K562 (cell line): ENCODE measurements around the gene VIPR2. TPM values are rescaled to one million over a fixed set of nuclear protein-coding genes. Genes with fewer than 3 reads are reported as not detected.

Experiments
- ATAC-seq: fragments of 200-7000 bp; cut with Tn5 transposase; 3 replicates; pipeline ENCODE4 v1.9.1; 2020; ENCODE audit warnings: moderate library complexity
- BruUV-seq: library from RNA; stranded (reverse); fragments of 400-500 nt; replicated peaks from 2 replicates; lab custom pipeline; 2021; lab: Mats Ljungman, UMichigan
- CTCF ChIA-PET: fragments of 300-600 bp; formaldehyde crosslinking; extraction: SDS; loops from one replicate; lab custom pipeline; 2021; ENCODE audit warnings: low intra/inter-chr PET ratio; lab: Yijun Ruan, JAX
- POLR2A ChIA-PET: fragments of 300-600, 350-650 bp; sonication (Branson Sonifier 250); formaldehyde crosslinking; extraction: SDS; loops from one replicate; lab custom pipeline; 2021; ENCODE audit warnings: antibody characterized with exemption, inconsistent platforms; lab: Yijun Ruan, JAX
- DNase-seq, 4 experiments: peaks; one replicate each; pipeline versions ENCODE4 v3.0.0 to v3.0.0-alpha.2; 2011 to 2018; ENCODE audit warnings: low spot score in 3 of 4, mixed read lengths in 3 of 4; ENCODE audit errors: extremely low read depth in 1 of 4
- FAIRE-seq: peaks from 2 replicates; lab custom pipeline; 2011; peaks lifted over from hg19 to GRCh38; lab: Jason Lieb, UNC
- H2AFZ ChIP-seq: 2 replicates; pipeline ENCODE4 v1.6.0; 2011; ENCODE audit warnings: low read depth, low read length, control low read depth, inconsistent platforms
- H3K27ac ChIP-seq: fragments of 200-600 bp; 3 replicates; pipeline ENCODE4 v1.8.0; 2011; ENCODE audit warnings: low read depth, mild to moderate bottlenecking, control low read depth, inconsistent platforms, low read length, moderate library complexity, mixed read lengths; ENCODE audit errors: extremely low read depth
- H3K27me3 ChIP-seq, 2 experiments: fragments of 300-600 bp in 1 of 2; 2 replicates in 1 of 2; 3 replicates in 1 of 2; pipeline versions ENCODE4 v1.6.0 to v1.8.0; 2011; ENCODE audit warnings: inconsistent platforms in 2 of 2, low read length in 2 of 2, mild to moderate bottlenecking in 1 of 2, mixed read lengths in 1 of 2, moderate library complexity in 1 of 2; ENCODE audit not compliant: control insufficient read depth in 2 of 2, insufficient read depth in 2 of 2
- H3K36me3 ChIP-seq: fragments of 300-600 bp; 3 replicates; pipeline ENCODE4 v1.8.0; 2011; ENCODE audit warnings: mild to moderate bottlenecking, low read length, inconsistent platforms; ENCODE audit not compliant: control insufficient read depth, insufficient read depth
- H3K4me1 ChIP-seq, 2 experiments: fragments of 200-600 bp in 1 of 2; replicated peaks in 1 of 2; 2 replicates in 1 of 2; 3 replicates in 1 of 2; pipeline versions ENCODE4 v1.5.1 to v1.8.0; 2011; ENCODE audit warnings: inconsistent platforms in 2 of 2, low read length in 2 of 2, mild to moderate bottlenecking in 1 of 2, mixed read lengths in 1 of 2, moderate library complexity in 1 of 2; ENCODE audit not compliant: control insufficient read depth in 2 of 2, insufficient read depth in 2 of 2
- H3K4me2 ChIP-seq: 2 replicates; pipeline ENCODE4 v1.6.1; 2011; ENCODE audit warnings: low read length, control low read depth, inconsistent platforms, mixed read lengths; ENCODE audit not compliant: insufficient read depth
- H3K4me3 ChIP-seq: fragments of 200-600 bp; sonication (generic), shearing (Covaris generic); 2 replicates; pipeline ENCODE4 v1.5.1; 2016; ENCODE audit warnings: control low read depth, inconsistent platforms
- H3K79me2 ChIP-seq: fragments of 200-600 bp; 3 replicates; pipeline ENCODE4 v1.8.0; 2011; ENCODE audit warnings: low read length, inconsistent platforms; ENCODE audit not compliant: control insufficient read depth, insufficient read depth
- H3K9ac ChIP-seq, 2 experiments: 2 replicates each; pipeline versions ENCODE4 v1.6.0 to v1.6.1; 2011; ENCODE audit warnings: low read depth in 2 of 2, low read length in 2 of 2, control low read depth in 1 of 2, inconsistent platforms in 1 of 2, mild to moderate bottlenecking in 1 of 2, mixed read lengths in 1 of 2; ENCODE audit not compliant: insufficient read depth in 1 of 2
- H3K9me1 ChIP-seq: one replicate; pipeline ENCODE4 v1.6.0; 2011; ENCODE audit warnings: inconsistent platforms, mild to moderate bottlenecking, low read length, moderate library complexity; ENCODE audit not compliant: control insufficient read depth, insufficient read depth
- H3K9me3 ChIP-seq: replicated peaks from 2 replicates; pipeline ENCODE4 v1.5.1; 2011; ENCODE audit warnings: low read depth, low read length, inconsistent platforms; ENCODE audit not compliant: control insufficient read depth, insufficient read depth
- H4K20me1 ChIP-seq: replicated peaks from 2 replicates; pipeline ENCODE4 v1.6.1; 2011; ENCODE audit warnings: low read length, inconsistent platforms, mixed read lengths; ENCODE audit not compliant: control insufficient read depth, insufficient read depth
- ETS1 ChIP-seq: conservative IDR thresholded peaks from 2 replicates; pipeline ENCODE4 v1.6.1; 2011; ENCODE audit warnings: low read depth, mild to moderate bottlenecking, low read length; ENCODE audit not compliant: control insufficient read depth
- FOXO4 ChIP-seq: fragments of 450-650 bp; formaldehyde crosslinking; IDR thresholded peaks from 2 replicates; pipeline ENCODE4 v1.4.0; 2020; ENCODE audit warnings: mild to moderate bottlenecking, moderate library complexity
- whole genome bisulfite sequencing: fragments of 100-300 bp; shearing (Covaris generic); methylation state at CpG from one replicate; pipeline ENCODE4 v1.1.6; 2016; ENCODE audit warnings: low coverage, mixed read lengths; ENCODE audit not compliant: insufficient coverage; ENCODE audit errors: missing lambda C conversion rate; 5-methylcytosine and 5-hydroxymethylcytosine counted together
- in situ Hi-C: fragments of 300-500 bp; cut with MboI; formaldehyde crosslinking; loops from 4 replicates; pipeline ENCODE4 v1.15.0; 2018; ENCODE audit warnings: inconsistent platforms, mixed read lengths
- intact Hi-C: fragments of 100-400 bp; cut with micrococcal nuclease; formaldehyde crosslinking; loops from 2 replicates; pipeline ENCODE4 v1.14.2; 2022
- polyA plus RNA-seq, 8 experiments: library from polyadenylated mRNA; depleted of rRNA in 4 of 8; stranded (reverse) in 5 of 8; unstranded in 3 of 8; fragments of >200 nt; fragmentation: Nextera tagmentation in 2 of 8; fragmentation: Illumina TruSeq in 1 of 8; extraction: Ambion mirVana in 2 of 8; extraction: Trizol in 1 of 8; gene quantifications; 2 replicates each; pipeline versions ENCODE4 v1.2.1 to v1.2.3, GENCODE V29; 2011 to 2014; ENCODE audit warnings: inconsistent platforms in 1 of 8, missing spikeins in 1 of 8
- total RNA-seq, 7 experiments: library from RNA; depleted of rRNA in 6 of 7; stranded (reverse); fragments of >200 nt in 6 of 7; fragmentation: Illumina TruSeq in 2 of 7; extraction: Trizol in 2 of 7; gene quantifications; 2 replicates each; pipeline versions ENCODE4 v1.2.1 to v1.2.3, GENCODE V29; 2011 to 2021; ENCODE audit warnings: low replicate concordance in 1 of 7

The VIPR2 gene
- total and polyA plus RNA-seq, 9 of the 15 experiments (the other 6 are each of a cell fraction or from before 2014, with no cell fraction given) = 0.04 TPM; not detected in 8

GRCh38 chr7:159103382-159104187 is 41.1 kb downstream of the VIPR2 start:
- TF ChIP-seq FOXO4 (CRISPR knock-in tag) (no peak), ETS1 (no peak)
- no peaks in the 10 kb centered on the region for H3K36me3 ChIP-seq
- H3K79me2 ChIP-seq = no peaks in the 10 kb centered on the region
- BruUV-seq = no TSS peak
- ATAC-seq (no peak), DNase-seq (no peak), FAIRE-seq (no peak)
- POLR2A ChIA-PET = interaction anchor here (1.0 kb wide), 1 partner anchor 9 kb away, joined by 3 read pairs; no protein-coding TSS in a partner anchor
- no peaks in the 10 kb centered on the region for H3K9me1 ChIP-seq
- H2AFZ ChIP-seq = no peak overlapping the region
- 2% methylated on average over 21 of the region's 21 CpGs for WGBS
- peaks cover 16% of the 10 kb centered on the region; the same call in 1 of the 2 replicates for H4K20me1 ChIP-seq
- H3K4me3 ChIP-seq = no peak overlapping the region
- H3K4me2 ChIP-seq = no peak overlapping the region
- peaks cover 0 to 7% of the 10 kb centered on the region in 2 experiments; a peak in 1 of 5 replicates for H3K4me1 ChIP-seq
- H3K27me3 ChIP-seq = peaks cover 52 to 92% of the 10 kb centered on the region in 2 experiments
- intact Hi-C loops = no loop called here
- no peak overlapping the region for H3K27ac ChIP-seq
- no peaks in the 10 kb centered on the region for H3K9me3 ChIP-seq
- in situ Hi-C loops = no loop called here
- no peak overlapping the region for H3K9ac ChIP-seq
- CTCF ChIA-PET = no interaction called here
